Skeletal muscle cell (primary cell): ENCODE data around the gene RXRG.

Source experiments
- DNase-seq: peaks from one replicate; pipeline ENCODE4 v3.0.0-alpha.2; 2010; ENCODE audit warnings: low read depth
- H3K4me3 ChIP-seq: 2 replicates; pipeline ENCODE4 v1.5.1; 2011; ENCODE audit warnings: low read depth, mild to moderate bottlenecking, control low read depth, low read length, moderate library complexity

The RXRG gene

DNA sequence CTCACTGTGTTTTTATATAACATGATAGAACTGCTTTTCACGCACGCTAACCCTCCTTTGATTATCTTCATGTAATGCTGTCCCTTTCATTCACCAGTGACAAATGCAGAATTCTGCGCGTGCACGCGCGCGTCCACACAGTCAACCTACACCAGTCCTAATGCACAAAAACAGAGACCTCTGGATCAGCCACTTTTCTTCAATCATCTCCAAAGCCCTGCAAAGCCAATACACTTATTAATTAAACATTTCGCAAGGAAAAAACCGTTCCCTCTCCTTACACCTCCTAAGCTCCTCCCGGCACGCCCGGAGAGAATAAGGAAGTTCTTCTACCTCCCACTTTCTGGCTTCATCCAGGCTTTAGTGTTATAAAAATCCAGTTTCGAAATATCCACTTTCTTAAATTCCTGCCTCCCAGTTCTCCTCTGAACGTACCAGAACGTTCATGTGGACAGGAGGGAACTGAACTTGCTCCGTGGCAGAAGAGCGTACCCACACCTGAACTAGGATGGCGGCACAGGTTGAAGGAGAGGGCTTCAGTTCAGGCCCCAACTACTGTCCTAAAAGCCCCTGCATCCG lies 93.0 kb downstream of the RXRG start:
- no peak overlapping the region for H3K4me3 ChIP-seq
- no peak for DNase-seq
